Progenitor cell of endocrine pancreas (in vitro differentiated cells): ENCODE data around the gene ADM. TPM values are rescaled to one million over a fixed set of nuclear protein-coding genes. Genes with fewer than 3 reads are reported as not detected.
A peak's percentile ranks its signal among the peaks of the same experiment; 100 is the strongest.

Source experiments
- DNase-seq: peaks from one replicate; pipeline ENCODE4 v3.0.0; 2021; ENCODE audit warnings: low spot score; ENCODE audit not compliant: unreplicated experiment
- H3K27ac Mint-ChIP-seq: 2 replicates; pipeline ENCODE4 v1.8.0; 2021; ENCODE audit warnings: mild to moderate bottlenecking, moderate library complexity, mixed read lengths
- H3K27me3 Mint-ChIP-seq: 2 replicates; pipeline ENCODE4 v1.8.0; 2021; ENCODE audit warnings: mixed read lengths
- H3K36me3 Mint-ChIP-seq: 2 replicates; pipeline ENCODE4 v1.8.0; 2022; ENCODE audit warnings: mixed read lengths; ENCODE audit not compliant: insufficient read depth
- H3K4me1 Mint-ChIP-seq: 2 replicates; pipeline ENCODE4 v1.8.0; 2021; ENCODE audit warnings: low read depth, mixed read lengths
- H3K4me3 Mint-ChIP-seq: 2 replicates; pipeline ENCODE4 v1.8.0; 2021; ENCODE audit warnings: low read depth, mild to moderate bottlenecking, moderate library complexity, mixed read lengths
- H3K9me3 Mint-ChIP-seq: 2 replicates; pipeline ENCODE4 v1.8.0; 2021; ENCODE audit warnings: low read depth, mixed read lengths
- total RNA-seq: library from RNA; stranded (reverse); gene quantifications from 2 replicates; pipeline ENCODE4 v1.2.1, GENCODE V29; 2021
- TF ChIP-seq, protein P1 (sequence below): fragments of 200-600 bp; sonication (generic); IDR thresholded peaks from one replicate; pipeline ENCODE4 v1.5.0; 2021; ENCODE audit warnings: antibody characterized with exemption, mild to moderate bottlenecking; ENCODE audit not compliant: unreplicated experiment

Gene ADM
- total RNA-seq, 1 donor from 2014 or later, result 8.4 TPM

DNA sequence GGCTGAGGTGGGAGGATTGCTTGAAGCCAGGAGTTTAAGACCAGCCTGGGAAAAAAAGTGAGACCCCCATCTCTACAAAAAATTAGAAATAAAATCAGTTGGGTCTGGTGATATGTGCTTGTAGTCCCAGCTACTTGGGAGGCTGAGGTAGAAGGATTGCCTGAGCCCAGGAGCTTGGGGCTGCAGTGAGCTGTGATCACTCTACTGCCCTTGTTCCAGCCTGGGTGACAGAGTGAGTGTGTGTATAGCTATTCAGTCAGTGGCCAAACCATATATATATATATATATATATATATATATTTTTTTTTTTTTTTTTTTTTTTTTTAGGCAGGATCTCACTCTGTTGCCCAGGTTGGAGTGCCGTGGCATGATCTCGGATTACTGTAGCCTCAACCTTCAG, 24.5 kb downstream of the ADM start:
- peak overlapping the region; percentile 87 for H3K27ac Mint-ChIP-seq
- no peaks in the 10 kb centered on the region for H3K9me3 Mint-ChIP-seq
- H3K27me3 Mint-ChIP-seq, result peaks cover 3% of the 10 kb centered on the region

GRCh38 chr11:10329935-10330334, 25.1 kb downstream of the ADM start:
- DNase-seq, result no peak
- Mint-ChIP-seq H3K36me3 (no peaks in the 10 kb centered on the region), H3K27ac (no peak overlapping the region), H3K27me3 (peaks cover 3% of the 10 kb centered on the region), H3K4me1 (peaks cover 34% of the 10 kb centered on the region), H3K4me3 (no peak overlapping the region), H3K9me3 (no peaks in the 10 kb centered on the region)
- TF ChIP-seq, protein P1, sequence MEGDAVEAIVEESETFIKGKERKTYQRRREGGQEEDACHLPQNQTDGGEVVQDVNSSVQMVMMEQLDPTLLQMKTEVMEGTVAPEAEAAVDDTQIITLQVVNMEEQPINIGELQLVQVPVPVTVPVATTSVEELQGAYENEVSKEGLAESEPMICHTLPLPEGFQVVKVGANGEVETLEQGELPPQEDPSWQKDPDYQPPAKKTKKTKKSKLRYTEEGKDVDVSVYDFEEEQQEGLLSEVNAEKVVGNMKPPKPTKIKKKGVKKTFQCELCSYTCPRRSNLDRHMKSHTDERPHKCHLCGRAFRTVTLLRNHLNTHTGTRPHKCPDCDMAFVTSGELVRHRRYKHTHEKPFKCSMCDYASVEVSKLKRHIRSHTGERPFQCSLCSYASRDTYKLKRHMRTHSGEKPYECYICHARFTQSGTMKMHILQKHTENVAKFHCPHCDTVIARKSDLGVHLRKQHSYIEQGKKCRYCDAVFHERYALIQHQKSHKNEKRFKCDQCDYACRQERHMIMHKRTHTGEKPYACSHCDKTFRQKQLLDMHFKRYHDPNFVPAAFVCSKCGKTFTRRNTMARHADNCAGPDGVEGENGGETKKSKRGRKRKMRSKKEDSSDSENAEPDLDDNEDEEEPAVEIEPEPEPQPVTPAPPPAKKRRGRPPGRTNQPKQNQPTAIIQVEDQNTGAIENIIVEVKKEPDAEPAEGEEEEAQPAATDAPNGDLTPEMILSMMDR, result no peak

More for the DNA sequence above, 24.5 kb downstream of the ADM start:
- Mint-ChIP-seq H3K36me3 (no peaks in the 10 kb centered on the region), H3K4me1 (peaks cover 38% of the 10 kb centered on the region), H3K4me3 (no peak overlapping the region)
- TF ChIP-seq, protein P1, result no peak
- no peak for DNase-seq

GRCh38 chr11:10331548-10332289, 26.8 kb downstream of the ADM start:
- Mint-ChIP-seq H3K9me3 (no peaks in the 10 kb centered on the region), H3K27me3 (peaks cover 3% of the 10 kb centered on the region), H3K36me3 (no peaks in the 10 kb centered on the region), H3K27ac (peak overlapping the region; percentile 29), H3K4me3 (no peak overlapping the region), H3K4me1 (peaks cover 21% of the 10 kb centered on the region)
- TF ChIP-seq, protein P1, result no peak
- no peak for DNase-seq

- peaks cover 3% of the 10 kb centered on the region for H3K27me3 Mint-ChIP-seq
- TF ChIP-seq, protein P1, result no peak
- no peak for DNase-seq
- H3K4me3 Mint-ChIP-seq, result no peak overlapping the region
- H3K36me3 Mint-ChIP-seq, result no peaks in the 10 kb centered on the region
- H3K9me3 Mint-ChIP-seq, result peaks cover 4% of the 10 kb centered on the region
- H3K27ac Mint-ChIP-seq, result no peak overlapping the region
- H3K4me1 Mint-ChIP-seq, result peaks cover 11% of the 10 kb centered on the region
Observed at GRCh38 chr11:10333490-10333889, 28.6 kb downstream of the ADM start.

GRCh38 chr11:10338287-10338686, 33.4 kb downstream of the ADM start:
- Mint-ChIP-seq H3K27me3 (no peaks in the 10 kb centered on the region), H3K27ac (no peak overlapping the region), H3K9me3 (peaks cover 10% of the 10 kb centered on the region), H3K4me3 (no peak overlapping the region), H3K4me1 (peaks cover 4% of the 10 kb centered on the region), H3K36me3 (no peaks in the 10 kb centered on the region)
- TF ChIP-seq, protein P1, result no peak
- DNase-seq, result no peak
